HuH-7 (cell line): Measurements from ENCODE around the gene IRF2BP2.

Experiments
- DNase-seq: peaks from one replicate; pipeline ENCODE4 v3.0.0; 2011; ENCODE audit warnings: low spot score

The IRF2BP2 gene

GRCh38 chr1:234634387-234634786 lies 24.4 kb upstream of the IRF2BP2 start:
- no peak for DNase-seq

GRCh38 chr1:234633246-234634003 lies 23.4 kb upstream of the IRF2BP2 start:
- no peak for DNase-seq

- no peak for DNase-seq
These were observed 22.2 kb upstream of the IRF2BP2 start for GRCh38 chr1:234632225-234632624.

GRCh38 chr1:234631721-234632125 lies 21.7 kb upstream of the IRF2BP2 start:
- no peak for DNase-seq

- no peak for DNase-seq
These were observed 19.0 kb upstream of the IRF2BP2 start for GRCh38 chr1:234629026-234629425.

GRCh38 chr1:234628089-234628488 lies 18.1 kb upstream of the IRF2BP2 start:
- no peak for DNase-seq

- no peak for DNase-seq
These were observed 17.3 kb upstream of the IRF2BP2 start for GRCh38 chr1:234627009-234627950.

GRCh38 chr1:234626391-234626790 lies 16.4 kb upstream of the IRF2BP2 start:
- no peak for DNase-seq

GRCh38 chr1:234624724-234625117 lies 14.7 kb upstream of the IRF2BP2 start:
- DNase-seq: no peak

GRCh38 chr1:234621657-234622335 lies 11.8 kb upstream of the IRF2BP2 start:
- DNase-seq: no peak

- no peak for DNase-seq
These were observed 11.1 kb upstream of the IRF2BP2 start for GRCh38 chr1:234621127-234621468.

GRCh38 chr1:234620272-234621126 lies 10.5 kb upstream of the IRF2BP2 start:
- DNase-seq: no peak

- no peak for DNase-seq
These were observed 9.8 kb upstream of the IRF2BP2 start for GRCh38 chr1:234619794-234620247.

- no peak for DNase-seq
These were observed 9.1 kb upstream of the IRF2BP2 start for GRCh38 chr1:234619071-234619480.

GRCh38 chr1:234618737-234619049 lies 8.7 kb upstream of the IRF2BP2 start:
- no peak for DNase-seq

- no peak for DNase-seq
These were observed 8.2 kb upstream of the IRF2BP2 start for GRCh38 chr1:234617986-234618736.

GRCh38 chr1:234617131-234617985 lies 7.4 kb upstream of the IRF2BP2 start:
- DNase-seq: no peak

GRCh38 chr1:234616644-234617043 lies 6.7 kb upstream of the IRF2BP2 start:
- no peak for DNase-seq

GRCh38 chr1:234614081-234614489 lies 4.1 kb upstream of the IRF2BP2 start:
- DNase-seq: no peak
